Stomach (tissue), 9 donors: Measurements from ENCODE around the gene CDIP1. TPM values are rescaled to one million over a fixed set of nuclear protein-coding genes. Genes with fewer than 3 reads are reported as not detected.
A peak's percentile ranks its signal among the peaks of the same experiment; 100 is the strongest.

Source experiments
- DNase-seq, 2 donors: peaks; one replicate each; pipeline versions ENCODE4 v3.0.0 to v3.0.0-alpha.2; 2013 to 2019
- H3K27ac ChIP-seq, 5 donors: fragments of 200-600 bp in 4 of 5; sonication (generic) in 4 of 5; one replicate each; pipeline ENCODE4 v1.5.1; 2013 to 2019; ENCODE audit warnings: mild to moderate bottlenecking in 1 of 5, moderate library complexity in 1 of 5
- H3K27me3 ChIP-seq, 3 donors: fragments of 200-600 bp; sonication (generic); one replicate each; pipeline ENCODE4 v1.5.1; 2017 to 2019; ENCODE audit warnings: mixed run types in 1 of 3
- H3K36me3 ChIP-seq, 4 donors: fragments of 200-600 bp; sonication (generic); 1 replicate in 3 of 4; 2 replicates in 1 of 4; pipeline ENCODE4 v1.5.1; 2016 to 2019
- H3K4me1 ChIP-seq, 4 donors: fragments of 200-600 bp; sonication (generic); one replicate each; pipeline ENCODE4 v1.5.1; 2016 to 2019
- H3K4me3 ChIP-seq, 4 donors: fragments of 200-600 bp; sonication (generic) in 3 of 4; one replicate each; pipeline ENCODE4 v1.5.1; 2016 to 2019; ENCODE audit warnings: mild to moderate bottlenecking in 1 of 4
- H3K9me3 ChIP-seq, 4 donors: fragments of 200-600 bp; sonication (generic); one replicate each; pipeline ENCODE4 v1.5.1; 2016 to 2019
- CTCF ChIP-seq, 7 experiments: fragments of 450-650 bp in 4 of 7; fragments of 200-600 bp in 3 of 7; sonication (generic) in 3 of 7; IDR thresholded peaks; one replicate each; pipeline ENCODE4 v1.5.1; 2016 to 2019; ENCODE audit warnings: antibody characterized with exemption in 7 of 7, control low read depth in 2 of 7, mild to moderate bottlenecking in 1 of 7
- EP300 ChIP-seq: sonication (generic); formaldehyde crosslinking; IDR thresholded peaks from one replicate; pipeline ENCODE4 v1.6.1; 2017; ENCODE audit warnings: antibody characterized with exemption
- POLR2A ChIP-seq, 4 donors: fragments of 450-650 bp; IDR thresholded peaks; one replicate each; pipeline ENCODE4 v1.6.1; 2016; ENCODE audit warnings: antibody characterized with exemption in 4 of 4, control low read depth in 2 of 4, mild to moderate bottlenecking in 1 of 4, moderate library complexity in 1 of 4
- POLR2AphosphoS5 ChIP-seq, 3 donors: sonication (generic); formaldehyde crosslinking; IDR thresholded peaks; one replicate each; pipeline ENCODE4 v1.6.1; 2016; ENCODE audit warnings: antibody characterized with exemption in 3 of 3
- WGBS, 5 donors: extraction: QIAGEN DNeasy Blood & Tissue Kit in 3 of 5; methylation state at CpG; one replicate each; pipeline versions ENCODE4 v1.1.5 to v1.1.7; 2013 to 2018; 5-methylcytosine and 5-hydroxymethylcytosine counted together
- intact Hi-C: fragments of 100-400 bp; cut with DNase I; formaldehyde crosslinking; loops from one replicate; pipeline ENCODE4 v1.15.1; 2023; ENCODE audit warnings: low total_unique reads
- polyA plus RNA-seq, 3 donors: library from polyadenylated mRNA; stranded (reverse); fragments of 200-250 nt; gene quantifications; one replicate each; pipeline ENCODE4 v1.2.3, GENCODE V29; 2013
- total RNA-seq, 5 donors: library from RNA; depleted of rRNA; stranded (reverse); fragments of >200 nt; gene quantifications; one replicate each; pipeline versions ENCODE4 v1.1.0 to v1.2.3, GENCODE V29; 2014 to 2016
- donor health status: healthy with polysubstance abuse.
- donor health status: Bipolar disorder and iron deficiency.
- donor health status: healthy.

CDIP1 gene
- total and polyA plus RNA-seq, 8 donors = 2.9 to 36.5 (median 12.2) TPM

DNA sequence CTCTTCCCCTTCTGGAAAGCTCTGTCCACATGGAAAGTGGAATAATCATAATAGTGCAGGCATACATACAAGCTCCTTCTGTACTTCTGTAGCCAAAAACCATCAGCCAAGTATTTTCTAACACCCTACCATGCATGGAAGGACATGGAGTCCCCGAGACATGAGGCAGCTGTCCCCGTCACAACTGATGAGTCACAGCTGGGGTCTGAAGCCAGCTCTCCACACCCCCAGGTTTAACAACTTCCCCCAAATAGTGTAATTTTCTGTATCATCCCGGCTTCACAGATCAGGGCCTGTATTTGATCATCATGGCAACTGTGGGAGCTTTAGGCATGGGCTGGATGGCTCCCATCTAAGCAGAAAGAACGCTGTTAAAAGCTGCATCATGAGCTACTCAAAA, 34.1 kb upstream of the CDIP1 start:
- Histone ChIP-seq H3K27me3 (no peaks in the 10 kb centered on the region), H3K4me1 (peaks cover 0 to 14% (median 3%) of the 10 kb centered on the region in 4 donors), H3K4me3 (no peak overlapping the region), H3K9me3 (no peaks in the 10 kb centered on the region), H3K27ac (no peak overlapping the region), H3K36me3 (no peaks in the 10 kb centered on the region)
- intact Hi-C loops = no loop called here
- TF ChIP-seq CTCF (IDR thresholded peaks at IDR 0.05) = no peak
- peak in 1 of 3 donors; percentile 39 for TF ChIP-seq POLR2AphosphoS5 (IDR thresholded peaks at IDR 0.05)
- peak in 1 of 2 donors; percentile 75 for DNase-seq
- 59 to 69% (median 63%) methylated on average over 4 of the region's 4 CpGs for WGBS, 5 donors

DNA sequence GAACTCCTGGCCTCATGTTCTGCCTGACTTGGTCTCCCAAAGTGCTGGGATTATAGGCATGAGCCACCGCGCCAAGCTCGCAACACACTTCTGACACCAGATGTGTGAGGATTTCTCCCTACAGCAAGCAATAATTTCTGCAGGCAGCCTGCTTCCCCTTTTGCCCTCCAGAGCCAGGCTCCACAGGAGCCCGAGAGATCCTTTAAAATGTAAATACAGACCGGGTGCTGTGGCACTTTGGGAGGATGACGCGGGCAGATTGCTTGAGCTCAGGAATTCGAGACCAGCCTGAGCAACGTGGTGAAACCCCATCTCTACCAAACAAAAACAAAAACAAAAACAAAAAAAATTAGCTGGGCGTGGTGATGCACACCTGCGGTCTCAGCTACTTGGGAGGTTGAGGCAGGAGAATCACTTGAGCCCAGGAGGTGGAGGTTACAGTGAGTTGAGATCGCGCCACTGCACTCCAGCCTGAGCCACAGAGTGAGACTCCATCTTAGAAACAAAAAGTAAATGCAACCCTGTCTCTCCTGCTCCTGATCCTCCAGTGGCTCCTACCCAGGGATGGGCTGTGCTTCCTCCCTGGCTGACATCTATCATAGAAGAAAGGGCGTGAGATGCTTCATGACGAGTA, 32.2 kb upstream of the CDIP1 start:
- TF ChIP-seq CTCF (IDR thresholded peaks at IDR 0.05) (no peak), POLR2A (IDR thresholded peaks at IDR 0.05) (no peak), POLR2AphosphoS5 (IDR thresholded peaks at IDR 0.05) (no peak), EP300 (no peak)
- H3K4me3 ChIP-seq = no peak overlapping the region
- no peak overlapping the region for H3K27ac ChIP-seq
- no peaks in the 10 kb centered on the region for H3K9me3 ChIP-seq
- DNase-seq = no peak
- H3K4me1 ChIP-seq = peaks cover 0 to 14% (median 3%) of the 10 kb centered on the region in 4 donors
- WGBS, 5 donors = 72 to 80% (median 75%) methylated on average over 15 of the region's 15 CpGs
- no peaks in the 10 kb centered on the region for H3K27me3 ChIP-seq
- intact Hi-C loops = no loop called here
- H3K36me3 ChIP-seq = no peaks in the 10 kb centered on the region

DNA sequence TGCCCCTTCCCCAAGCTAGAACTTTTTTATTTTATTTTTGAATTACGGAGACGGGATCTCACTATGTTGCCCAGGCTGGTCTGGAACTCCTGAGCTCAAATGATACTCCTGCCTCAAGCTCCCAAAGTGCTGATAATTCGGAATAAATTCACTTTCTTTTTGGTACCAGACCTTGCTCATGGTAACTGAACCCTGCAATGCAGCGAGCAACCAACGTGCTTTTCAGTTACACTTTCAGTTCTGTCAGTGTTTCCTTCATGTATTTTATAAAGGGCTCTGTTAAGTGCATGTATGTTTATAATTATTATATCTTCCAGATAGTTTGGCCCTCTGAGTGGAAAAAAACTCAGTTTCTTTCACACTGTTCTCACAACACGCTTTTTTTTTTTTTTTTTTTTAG, 31.5 kb upstream of the CDIP1 start:
- Histone ChIP-seq H3K9me3 (no peaks in the 10 kb centered on the region), H3K27me3 (no peaks in the 10 kb centered on the region), H3K27ac (no peak overlapping the region), H3K4me1 (peaks cover 0 to 9% (median 1%) of the 10 kb centered on the region in 4 donors), H3K36me3 (no peaks in the 10 kb centered on the region), H3K4me3 (no peak overlapping the region)
- DNase-seq = no peak
- intact Hi-C loops = no loop called here
- WGBS, 5 donors = 70 to 85% (median 74%) methylated on average over 6 of the region's 6 CpGs
- no peak for TF ChIP-seq EP300

DNA sequence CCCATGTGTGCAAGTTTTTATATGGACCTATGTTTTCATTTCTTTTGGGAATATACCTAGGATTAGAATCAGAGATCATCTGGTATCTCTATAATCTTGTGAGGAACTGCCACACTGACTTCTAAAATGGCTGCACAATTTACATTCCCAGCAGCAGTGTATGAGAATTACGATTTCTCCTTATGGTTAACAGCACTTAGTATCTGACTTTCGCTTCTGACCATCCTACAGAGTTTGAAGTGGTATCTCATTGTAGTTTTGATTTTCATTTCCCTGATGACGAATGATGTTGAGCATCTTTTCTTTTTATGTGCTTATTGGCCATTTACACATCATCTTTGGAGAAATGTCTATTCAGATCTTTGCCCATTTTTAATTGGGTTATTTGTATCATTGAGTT, 27.6 kb upstream of the CDIP1 start:
- no peak for TF ChIP-seq EP300
- no peak for TF ChIP-seq CTCF (IDR thresholded peaks at IDR 0.05)
- no peak for TF ChIP-seq POLR2A (IDR thresholded peaks at IDR 0.05)
- no peak for TF ChIP-seq POLR2AphosphoS5 (IDR thresholded peaks at IDR 0.05)
- Histone ChIP-seq H3K36me3 (no peaks in the 10 kb centered on the region), H3K27ac (no peak overlapping the region), H3K4me3 (no peak overlapping the region), H3K4me1 (no peaks in the 10 kb centered on the region), H3K9me3 (no peaks in the 10 kb centered on the region), H3K27me3 (no peaks in the 10 kb centered on the region)
- WGBS, 5 donors = 72 to 83% (median 81%) methylated on average over 3 of the region's 3 CpGs
- intact Hi-C loops = no loop called here
- DNase-seq = no peak

DNA sequence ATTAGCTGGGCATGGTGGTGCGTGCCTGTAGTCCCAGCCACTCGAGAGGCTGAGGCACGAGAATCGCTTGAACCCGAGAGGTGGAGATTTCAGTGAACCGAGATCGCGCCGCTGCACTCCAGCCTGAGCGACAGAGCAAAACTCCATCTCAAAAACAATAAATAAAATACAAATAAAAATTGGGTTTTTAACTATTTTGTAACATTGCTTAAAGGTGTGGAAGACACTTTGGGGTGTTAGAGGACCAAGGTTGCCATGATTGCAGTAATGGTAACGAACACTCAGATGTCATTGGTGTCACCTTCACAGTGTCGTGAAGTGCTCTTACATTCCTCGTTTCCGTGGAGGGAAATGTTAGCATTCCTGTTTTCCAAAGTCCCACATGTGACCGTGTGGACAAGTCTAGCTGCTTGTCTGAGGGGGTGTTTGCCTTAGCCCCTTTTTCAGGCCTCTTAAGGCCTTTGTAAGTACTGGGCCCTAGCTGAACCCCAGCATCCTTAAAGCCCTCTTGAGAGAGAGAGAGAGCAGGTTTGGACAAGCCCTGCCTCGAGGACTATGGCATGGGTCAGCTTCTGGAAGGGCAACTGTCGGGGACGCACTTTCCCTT, 26.2 kb upstream of the CDIP1 start:
- H3K27ac ChIP-seq = no peak overlapping the region
- WGBS, 5 donors = 83 to 88% (median 85%) methylated on average over 18 of the region's 18 CpGs
- H3K36me3 ChIP-seq = no peaks in the 10 kb centered on the region
- H3K9me3 ChIP-seq = no peaks in the 10 kb centered on the region
- no peak for DNase-seq
- no peaks in the 10 kb centered on the region for H3K27me3 ChIP-seq
- TF ChIP-seq EP300 = no peak
- TF ChIP-seq POLR2A (IDR thresholded peaks at IDR 0.05) = no peak
- no peak for TF ChIP-seq POLR2AphosphoS5 (IDR thresholded peaks at IDR 0.05)
- no peak for TF ChIP-seq CTCF (IDR thresholded peaks at IDR 0.05)
- no peaks in the 10 kb centered on the region for H3K4me1 ChIP-seq
- intact Hi-C loops = no loop called here
- H3K4me3 ChIP-seq = no peak overlapping the region
